HG03196 (cell line): ENCODE measurements around the gene REEP1.

Experiments
- ATAC-seq: cut with Tn5 transposase; IDR thresholded peaks from one replicate; pipeline ENCODE4 v1.9.1; 2021; ENCODE audit not compliant: unreplicated experiment

REEP1 gene

DNA sequence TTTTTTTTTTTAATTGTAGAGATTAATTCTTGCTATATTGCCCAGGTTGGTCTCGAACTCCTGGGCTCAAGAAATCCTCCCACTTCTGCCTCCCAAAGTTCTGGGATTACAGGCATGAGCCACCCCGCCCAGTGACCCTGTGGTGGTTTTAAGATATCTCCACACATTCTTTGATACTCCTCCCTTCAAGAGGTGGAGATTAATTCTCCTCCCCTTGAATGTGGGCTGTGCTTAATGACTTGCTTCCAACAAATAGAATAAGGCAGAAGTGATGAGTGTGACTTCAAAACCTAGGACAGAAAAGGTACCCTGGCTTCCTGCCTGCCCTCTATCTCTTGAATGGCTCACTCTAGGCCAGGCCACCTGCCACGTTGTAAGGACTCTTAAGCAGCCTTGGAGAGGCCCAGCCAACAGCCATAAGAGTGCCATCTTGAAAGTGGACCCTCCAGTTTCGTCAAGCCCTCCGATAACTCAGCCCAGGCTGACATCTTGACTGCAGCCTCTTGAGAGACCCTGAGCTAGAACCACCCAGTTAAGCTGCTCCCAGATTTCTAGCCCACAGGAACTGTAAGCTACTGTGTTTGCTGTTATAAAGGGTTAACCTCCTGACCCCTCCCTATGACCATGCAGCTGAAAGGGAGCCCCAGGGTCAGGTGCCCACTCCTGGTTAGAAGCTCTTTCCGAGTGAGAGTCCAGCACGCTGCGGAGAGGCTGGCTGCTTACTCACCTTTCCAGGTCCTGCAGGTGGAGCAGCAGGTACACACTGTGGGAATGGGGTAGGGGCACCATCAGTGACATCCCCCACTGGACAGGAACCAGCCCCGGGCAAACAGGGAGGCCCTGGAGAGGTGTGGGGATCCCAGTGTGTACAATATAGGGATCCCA lies 110.5 kb downstream of the REEP1 start:
- ATAC-seq: no peak

DNA sequence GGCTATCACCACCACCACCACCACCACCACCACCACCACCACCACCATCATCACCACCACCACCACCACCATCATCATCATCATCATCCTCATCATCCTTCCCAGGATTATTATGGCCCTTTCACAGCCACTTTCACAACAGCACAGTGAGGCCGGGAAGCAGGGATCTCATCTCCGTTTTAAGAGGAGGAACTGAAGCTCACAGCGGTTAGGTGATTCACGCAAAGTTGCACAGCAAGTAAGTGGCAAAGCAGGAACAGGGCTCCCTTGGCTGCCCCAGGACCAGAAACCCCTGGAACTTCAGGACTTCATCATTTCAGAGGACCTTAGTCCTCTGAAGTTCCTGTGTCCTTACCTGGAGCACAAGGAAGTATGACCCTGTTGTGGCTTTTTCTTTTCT lies 111.4 kb downstream of the REEP1 start:
- ATAC-seq: no peak

DNA sequence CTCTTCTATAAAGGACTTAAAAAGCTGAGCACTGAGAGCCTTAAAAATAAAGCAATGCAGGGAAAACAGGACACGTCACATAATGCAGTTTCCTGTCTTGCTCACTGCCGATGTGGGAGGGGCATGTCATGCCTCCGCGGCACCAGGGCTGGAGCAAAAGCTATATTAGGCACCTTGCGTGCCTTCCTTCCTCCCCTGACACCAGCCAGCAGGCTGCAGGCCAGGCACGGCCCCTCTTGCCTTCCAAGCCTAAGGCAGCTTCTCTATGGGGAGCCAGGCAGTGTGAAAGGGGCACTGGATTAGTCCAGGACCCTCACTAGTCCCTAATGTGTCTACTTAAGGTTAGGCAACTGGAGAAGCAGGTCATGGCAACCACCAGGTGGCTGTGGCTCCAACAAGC lies 111.8 kb downstream of the REEP1 start:
- no peak for ATAC-seq

DNA sequence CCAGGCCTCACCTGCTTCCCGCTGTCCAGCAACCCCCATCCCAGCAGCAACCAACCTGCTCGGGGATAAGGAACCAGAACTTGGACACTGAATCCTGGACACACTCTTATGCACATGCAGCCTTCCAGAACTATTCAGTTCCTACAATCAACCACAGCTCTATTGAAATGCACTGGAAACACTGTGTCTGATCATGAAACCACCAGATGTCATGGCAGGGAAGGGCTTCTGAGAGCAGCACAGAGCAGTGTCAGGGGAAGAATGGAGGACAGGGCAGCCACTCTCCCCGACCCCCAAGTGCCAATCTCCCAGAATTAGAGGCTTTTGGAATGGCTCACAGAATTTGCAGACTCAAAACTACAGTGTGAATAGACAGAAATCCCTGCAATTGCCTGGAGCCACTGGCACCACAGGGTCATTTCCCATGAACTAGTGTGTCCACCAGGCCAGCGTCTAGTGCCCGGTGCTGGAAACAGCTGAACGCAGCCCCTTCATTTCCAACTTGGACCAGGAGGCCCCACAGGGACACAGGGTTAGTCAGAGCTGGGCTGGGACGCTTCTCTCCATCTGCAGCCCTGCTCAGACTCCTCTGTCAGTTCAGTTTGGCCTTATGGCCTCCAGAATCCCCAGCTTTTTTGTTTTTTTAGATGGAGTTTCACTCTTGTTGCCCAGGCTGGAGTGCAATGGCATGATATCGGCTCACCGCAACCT lies 112.6 kb downstream of the REEP1 start:
- no peak for ATAC-seq

DNA sequence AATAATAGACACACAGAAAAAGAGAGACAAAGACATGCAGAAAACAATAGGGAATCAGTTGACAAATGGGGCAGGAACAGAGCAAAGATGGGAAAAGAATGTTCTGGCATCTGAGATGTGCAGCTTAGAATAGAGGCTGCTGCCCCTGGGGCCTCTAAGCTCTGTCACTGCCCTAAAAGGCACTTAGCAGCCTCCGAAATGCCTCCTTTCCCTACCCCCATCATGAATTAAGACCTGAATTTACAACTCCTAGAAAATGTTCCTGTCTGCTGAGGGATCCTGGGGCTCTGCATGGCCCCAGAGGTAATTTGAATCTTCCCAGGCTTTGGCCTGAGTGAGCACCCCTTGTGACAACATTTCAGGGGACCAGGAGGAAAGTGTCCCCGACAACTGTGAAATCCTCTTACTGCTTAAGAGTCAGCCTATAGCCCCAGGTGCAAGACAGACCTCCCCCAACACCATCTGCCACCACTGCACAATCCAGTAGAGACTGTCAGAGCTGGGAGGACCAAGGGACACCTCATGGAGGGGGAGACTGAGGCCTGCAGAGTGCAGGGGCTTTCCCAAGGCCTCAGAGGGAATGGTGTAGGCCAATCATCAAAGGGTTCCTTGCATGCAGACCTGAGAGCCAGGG lies 113.4 kb downstream of the REEP1 start:
- ATAC-seq: no peak

DNA sequence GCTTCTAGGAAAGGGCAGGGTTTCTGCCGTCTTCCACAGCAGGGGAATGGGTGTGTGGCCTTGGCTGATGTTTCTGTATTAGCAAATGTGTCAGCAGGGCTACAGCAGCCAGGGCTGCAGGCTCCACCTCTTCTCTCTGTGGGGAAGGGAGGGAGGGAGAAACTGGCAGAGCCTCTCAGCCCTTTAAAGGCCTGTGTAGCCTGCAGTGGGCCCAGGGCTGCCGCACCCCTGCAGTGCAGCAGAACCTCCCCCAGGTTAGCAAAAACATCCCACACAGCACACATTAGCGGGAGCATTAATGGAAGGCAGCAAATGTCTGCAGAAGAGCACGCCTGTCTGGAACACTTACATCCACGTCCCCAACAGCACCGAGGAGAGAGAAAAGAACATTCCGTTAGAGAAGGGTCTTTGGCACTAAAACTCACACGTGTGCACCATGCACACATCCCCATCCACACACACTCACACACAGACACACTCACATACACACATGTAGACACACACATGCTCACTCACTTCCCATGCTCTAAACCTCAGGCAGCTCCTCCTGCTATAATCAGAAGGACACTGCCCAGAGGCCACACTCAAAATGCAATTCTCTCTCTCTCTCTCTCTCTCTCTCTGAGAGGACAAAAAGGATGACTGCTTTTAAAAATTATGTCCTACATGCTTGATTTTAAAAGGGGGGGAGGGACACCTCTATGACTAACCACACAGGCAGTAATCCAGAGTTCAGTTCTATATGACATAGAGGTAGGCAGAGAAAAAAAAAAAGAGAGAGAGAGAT lies 114.1 kb downstream of the REEP1 start:
- no peak for ATAC-seq

DNA sequence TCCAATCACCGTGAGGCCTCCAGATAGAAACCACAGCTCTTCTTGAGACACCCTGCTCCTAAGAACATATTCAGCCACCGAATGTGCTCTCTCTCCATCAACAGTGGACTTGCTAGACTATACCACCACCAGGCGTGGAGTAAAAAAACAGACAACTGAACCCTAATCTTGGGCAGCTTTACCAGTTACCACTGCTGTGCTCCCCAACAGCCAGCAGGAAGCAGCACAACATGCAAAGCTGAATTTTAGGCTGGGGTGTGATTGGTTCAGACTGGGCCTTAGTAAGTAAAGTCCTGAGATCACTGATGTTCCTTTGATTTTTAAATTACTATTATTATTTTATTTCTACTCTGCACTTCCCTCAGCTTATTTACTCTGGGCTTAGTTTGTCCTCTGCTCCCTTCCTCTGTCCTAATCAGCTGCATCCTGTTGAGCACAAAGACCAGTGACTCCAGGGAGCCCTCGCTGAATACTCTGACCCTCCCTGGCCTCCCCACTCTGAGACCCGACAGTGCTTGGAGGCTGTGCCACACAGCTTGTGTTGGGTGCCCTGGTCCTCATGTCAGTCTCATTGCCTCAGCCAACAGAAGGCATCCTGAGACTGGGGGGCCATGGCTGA lies 116.3 kb downstream of the REEP1 start:
- ATAC-seq: no peak

DNA sequence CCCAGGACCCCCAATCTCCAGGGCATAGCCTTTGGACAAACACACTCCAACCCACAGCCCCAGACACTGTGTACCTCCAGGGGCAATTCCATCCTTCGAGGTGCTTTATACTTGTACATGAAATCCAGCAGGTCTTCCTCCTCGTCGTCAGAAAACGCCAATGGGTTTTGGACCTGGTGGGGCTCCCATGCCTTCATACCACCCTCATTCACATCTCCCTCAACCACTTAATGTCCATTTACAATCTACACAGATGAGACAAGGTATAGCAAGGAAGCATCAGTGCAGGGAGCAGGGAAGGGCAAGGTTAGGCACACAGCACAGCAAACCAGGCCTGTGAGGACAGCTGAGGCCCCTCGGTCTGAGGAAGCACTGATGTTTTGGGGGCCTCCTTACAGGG lies 117.5 kb downstream of the REEP1 start:
- no peak for ATAC-seq

DNA sequence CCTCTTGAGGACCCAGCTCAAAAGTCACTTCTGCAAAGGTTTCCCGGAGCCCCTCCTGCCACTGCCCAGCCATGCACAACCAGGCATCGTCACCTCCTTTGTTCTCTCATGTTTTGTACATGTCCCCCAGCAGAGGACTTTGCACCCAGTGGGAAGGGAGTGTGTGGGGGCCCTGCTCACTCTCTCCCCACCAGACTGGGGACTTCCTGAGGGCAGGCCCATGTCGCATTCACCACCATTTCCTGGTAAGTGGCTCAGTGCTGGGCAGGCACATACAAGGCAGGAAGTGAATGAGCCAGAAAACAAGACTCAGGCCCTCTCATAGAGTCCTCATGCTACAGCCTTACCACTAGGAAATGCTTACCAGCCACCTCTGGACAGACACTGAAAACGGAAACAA lies 119.3 kb downstream of the REEP1 start:
- ATAC-seq: no peak

DNA sequence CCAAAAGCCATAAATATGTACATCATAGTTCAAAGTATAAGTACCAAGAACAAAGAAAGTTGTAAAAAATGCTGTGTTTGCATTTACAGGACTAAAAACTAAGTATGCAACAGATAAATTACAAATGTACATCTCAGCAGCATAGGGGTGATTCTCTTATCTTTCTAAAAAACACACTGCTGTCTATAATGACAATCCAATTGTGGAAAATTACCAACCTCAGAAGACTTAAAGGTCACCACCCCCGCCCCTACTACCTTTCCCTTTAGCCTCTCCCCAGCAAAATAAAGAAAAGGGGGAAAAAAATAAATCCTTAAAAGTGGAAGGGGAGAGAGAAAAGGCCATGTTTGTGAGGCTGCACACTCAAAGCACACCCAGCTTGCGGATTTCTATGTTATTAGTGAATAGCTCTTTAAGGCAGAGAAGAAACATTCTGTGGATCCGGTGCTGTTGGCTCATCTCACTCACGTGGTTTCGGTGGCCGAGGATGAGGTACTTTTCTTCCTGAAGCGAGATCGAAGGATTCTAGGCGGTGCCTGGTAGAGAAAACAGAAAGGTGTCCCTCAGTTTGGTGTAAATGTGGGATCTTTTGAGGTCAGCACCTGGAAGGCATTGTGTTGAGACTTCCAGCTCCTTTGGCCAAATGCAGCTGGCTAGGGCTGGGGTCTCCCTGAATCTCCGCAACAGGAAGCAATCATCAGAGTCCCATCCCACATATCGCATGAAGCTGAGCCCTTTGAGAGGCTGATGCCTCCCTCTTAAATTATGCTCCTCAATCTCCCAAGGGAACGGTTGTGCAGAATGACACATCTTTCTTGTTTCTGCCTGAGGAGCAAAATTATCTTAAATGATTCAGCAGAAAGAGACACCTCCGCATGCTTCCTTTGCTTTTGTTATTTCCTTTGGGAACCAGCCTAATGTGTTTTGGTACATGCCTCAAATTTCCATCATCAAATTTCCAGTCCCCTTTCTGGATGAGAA lies 120.6 kb downstream of the REEP1 start:
- no peak for ATAC-seq

DNA sequence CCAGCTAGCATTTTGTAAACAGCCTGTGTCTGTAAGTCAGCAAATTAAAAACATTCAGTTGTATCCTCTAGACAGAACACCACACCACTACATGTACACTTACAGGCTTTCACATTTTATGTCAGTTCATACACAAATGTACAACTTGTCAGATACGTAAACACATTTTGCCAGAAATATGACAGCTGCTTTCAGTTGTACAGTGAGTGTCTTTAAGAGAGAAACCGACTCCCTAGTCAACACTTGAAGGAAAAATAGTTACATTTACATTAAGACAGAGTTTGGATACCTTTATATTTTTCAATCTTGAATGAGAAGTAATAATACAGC lies 123.0 kb downstream of the REEP1 start:
- no peak for ATAC-seq

DNA sequence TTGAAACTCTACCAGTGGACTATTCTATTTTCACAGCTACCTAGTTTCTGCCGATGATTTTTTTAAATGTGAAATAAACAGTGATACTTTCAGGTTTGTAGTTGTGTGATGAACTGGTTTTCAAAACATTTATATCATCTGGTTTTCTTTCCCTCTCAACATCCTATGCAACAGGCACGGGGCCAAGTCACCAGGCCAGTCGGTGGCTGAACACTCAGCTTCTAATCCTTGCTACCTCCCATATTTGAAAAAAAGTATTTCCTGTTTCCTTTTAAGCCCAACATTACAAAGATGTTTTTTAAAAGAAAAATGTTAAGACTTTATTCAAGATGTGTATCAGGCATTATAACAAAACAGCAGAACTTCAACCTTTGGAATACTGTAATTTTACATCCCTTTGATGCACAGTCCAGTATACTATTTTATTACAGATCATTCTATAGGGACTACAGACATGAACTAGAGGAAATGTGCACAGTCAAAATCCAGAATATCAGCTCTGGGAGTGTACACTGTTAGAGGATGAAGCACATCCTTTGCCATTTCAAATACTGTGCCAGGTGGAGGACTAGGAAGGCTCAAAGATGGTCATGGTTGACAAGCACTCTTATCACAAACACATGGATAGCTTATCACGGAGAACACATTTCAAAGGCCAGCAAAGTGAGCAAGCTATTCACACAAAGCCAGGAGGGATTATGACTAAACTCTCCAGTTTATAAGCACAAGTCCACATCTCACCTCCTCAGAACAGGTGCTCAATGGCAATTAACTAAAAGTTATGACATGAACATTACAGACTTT lies 123.5 kb downstream of the REEP1 start:
- ATAC-seq: no peak

DNA sequence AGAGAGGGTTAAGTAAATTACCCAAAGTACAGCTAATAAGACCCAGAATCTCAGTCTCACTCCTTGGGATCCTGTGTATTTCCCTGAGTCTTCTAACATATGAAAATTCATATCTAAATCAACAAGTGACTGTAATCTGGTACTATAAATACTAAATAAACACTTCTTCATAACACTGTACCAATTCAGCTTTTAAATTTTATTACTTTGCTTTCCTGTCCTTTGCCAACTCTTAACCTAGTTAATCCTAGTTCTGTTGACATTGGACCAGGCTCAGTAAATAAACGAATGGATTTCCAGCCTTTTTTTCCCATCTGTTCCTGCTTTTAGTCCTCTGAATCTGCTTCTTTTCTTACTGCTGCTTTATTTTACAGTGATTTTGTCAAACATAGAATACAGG lies 124.4 kb downstream of the REEP1 start:
- ATAC-seq: no peak

DNA sequence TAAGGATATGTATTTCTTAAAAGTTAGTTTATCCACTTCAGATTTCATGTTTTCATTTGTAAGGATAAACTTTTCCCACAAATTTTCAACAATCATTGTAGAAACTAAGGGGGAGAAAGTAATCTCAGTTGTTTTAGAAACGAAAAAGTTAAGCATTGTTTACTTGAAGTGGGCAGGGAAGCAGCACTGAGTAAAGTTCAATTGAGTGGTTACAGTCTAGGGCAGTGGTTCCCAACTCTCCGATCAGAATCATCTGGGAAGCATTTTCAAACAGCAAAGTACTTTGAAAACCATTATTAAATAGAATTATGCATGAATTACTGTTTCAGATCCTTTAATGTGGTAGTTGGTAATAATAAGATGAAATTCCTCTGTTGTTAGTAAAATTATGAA lies 125.6 kb downstream of the REEP1 start:
- ATAC-seq: no peak

DNA sequence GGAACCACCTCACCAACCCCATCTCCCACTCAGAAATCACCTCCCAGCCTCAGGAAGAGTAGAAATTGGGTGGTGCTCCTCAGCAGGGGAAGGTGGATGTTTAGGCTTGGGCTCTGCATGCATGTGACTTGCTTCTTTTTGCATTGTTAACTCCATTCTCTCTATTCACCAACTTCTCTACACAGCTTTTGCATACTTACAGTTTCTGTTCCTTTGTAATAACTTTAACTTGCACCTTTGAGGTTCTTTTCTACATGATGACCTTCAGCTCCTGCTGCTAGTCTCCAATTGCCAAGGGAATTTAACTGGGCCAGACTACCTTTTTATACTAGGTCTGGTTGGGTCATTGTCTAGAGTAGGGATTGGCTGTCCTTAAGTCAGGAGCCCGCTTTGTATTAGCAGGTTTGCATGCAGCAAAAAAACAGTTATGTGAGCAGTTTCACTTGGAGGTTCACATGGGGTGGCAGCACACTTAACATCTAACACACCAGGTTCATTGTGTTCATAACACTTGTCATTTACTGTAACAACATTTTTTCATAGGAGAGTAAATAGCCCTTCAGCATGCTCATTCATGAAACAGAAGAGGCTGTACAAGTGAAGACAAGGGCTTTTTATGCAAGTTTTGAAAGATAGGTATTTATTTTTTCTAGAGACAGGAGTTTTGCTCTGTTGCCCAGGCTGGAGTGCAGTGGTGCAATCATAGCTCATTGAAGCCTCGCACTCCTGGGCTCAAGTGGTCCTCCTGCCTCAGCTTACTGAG lies 126.2 kb downstream of the REEP1 start:
- no peak for ATAC-seq

DNA sequence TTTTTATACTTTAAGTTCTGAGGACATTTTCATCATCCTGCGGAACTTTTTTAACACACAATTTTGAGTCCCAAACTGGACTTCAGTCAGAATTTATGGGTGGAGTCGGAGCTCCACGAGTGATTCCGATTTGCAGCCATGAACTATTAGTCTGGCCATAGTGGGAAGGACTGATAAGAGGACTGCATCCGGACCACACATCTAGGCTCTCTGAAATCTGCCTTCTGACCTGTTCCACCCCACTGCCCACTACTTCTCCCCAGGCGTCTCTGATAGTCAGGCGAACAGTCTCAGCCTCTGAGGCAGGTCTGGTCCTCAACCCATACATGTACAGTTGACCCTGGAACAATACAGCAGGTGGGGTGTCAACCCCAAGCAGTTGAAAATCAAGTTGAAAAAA lies 133.0 kb downstream of the REEP1 start:
- ATAC-seq: no peak

DNA sequence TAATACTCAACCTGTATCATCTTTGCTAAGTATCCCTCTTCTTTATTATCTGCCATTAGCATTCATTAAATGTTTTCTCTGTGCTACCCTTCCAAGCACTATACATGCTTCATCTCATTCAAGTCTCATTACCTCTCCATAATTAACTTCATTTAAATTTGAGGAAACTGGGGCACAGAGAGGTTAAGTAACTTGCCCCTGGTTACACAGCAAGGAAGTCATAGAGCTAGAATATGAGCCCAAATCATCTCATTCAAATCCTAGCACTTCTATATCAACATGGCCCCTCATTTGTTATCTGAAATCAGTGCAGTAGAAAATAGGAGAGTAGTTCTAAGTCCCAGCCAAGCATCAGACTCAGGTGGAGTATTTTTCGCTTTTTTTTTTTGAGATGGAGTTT lies 133.8 kb downstream of the REEP1 start:
- ATAC-seq: no peak

DNA sequence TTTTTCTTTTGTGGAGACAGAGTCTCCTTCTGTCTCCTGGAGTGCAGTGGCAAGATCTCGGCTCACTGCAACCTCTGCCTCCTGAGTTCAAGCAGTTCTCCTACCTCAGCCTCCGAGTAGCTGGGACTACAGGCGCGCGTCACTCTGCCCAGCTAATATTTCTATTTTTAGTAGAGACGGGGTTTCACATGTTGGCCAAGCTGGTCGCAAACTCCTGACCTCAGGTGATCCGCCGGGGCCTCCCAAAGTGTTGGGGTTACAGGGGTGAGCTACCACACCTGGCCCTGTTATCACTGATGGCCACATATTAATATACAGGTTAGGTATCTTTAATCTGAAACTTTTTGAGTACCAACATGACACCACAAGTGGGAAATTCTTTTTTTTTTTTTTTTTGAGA lies 134.7 kb downstream of the REEP1 start:
- no peak for ATAC-seq
